ENCODE data around the gene SLN. TPM values are rescaled to one million over a fixed set of nuclear protein-coding genes. Genes with fewer than 3 reads are reported as not detected.

Gene SLN
- total RNA-seq, 1 donor from 2014 or later = not detected

DNA sequence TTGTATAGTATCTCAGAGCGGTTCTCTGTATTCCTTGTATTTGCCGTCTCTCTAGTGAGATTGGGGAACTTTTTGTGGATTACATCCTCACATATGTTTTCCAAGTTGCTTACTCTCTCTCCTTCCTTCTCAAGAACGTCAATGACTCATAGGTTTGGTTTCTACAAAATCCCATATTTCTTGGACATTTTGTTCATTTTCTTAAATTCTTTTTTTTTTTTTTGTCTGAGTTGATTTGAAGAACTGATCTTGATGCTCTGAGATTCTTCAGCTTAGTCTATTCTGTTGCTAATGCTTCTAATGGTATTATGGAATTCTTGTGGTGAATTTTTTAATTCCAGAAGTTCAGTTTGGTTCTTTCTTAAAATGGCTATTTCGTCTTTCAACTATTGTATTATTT lies 28.4 kb upstream of the SLN start:
- intact Hi-C loops (cut with micrococcal nuclease) = loop anchor here (2.0 kb wide), 1 partner anchor 31 kb away; no protein-coding TSS in a partner anchor
- Mint-ChIP-seq H3K36me3 (ENCODE audit: low read depth) (no peaks in the 10 kb centered on the region), H3K27me3 (ENCODE audit: insufficient read depth) (peaks cover 8% of the 10 kb centered on the region), H3K9me3 (no peaks in the 10 kb centered on the region), H3K4me1 (ENCODE audit: low read depth) (no peaks in the 10 kb centered on the region), H3K4me3 (no peak overlapping the region), H3K27ac (no peak overlapping the region)
- DNase-seq (ENCODE audit: low spot score) = no peak

DNA sequence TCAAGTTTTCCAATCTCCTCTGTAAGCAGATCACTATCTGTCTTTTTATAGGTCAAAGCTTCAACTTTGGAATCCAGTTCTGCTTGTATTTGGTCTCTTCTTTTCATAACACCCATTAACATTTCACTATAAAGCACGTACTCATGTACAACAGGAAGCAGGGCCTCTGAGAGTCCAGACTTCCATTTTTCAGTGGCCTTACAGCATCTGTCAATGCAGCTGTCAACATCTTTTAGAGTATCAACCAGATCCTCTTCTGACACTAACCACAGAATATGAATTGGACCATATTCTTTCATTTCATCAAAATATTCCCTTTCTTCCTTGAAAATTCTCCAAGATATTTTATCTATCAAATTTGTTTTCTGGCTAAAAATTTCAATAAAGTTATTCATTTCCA lies 24.7 kb upstream of the SLN start:
- no peak overlapping the region for H3K27ac Mint-ChIP-seq

DNA sequence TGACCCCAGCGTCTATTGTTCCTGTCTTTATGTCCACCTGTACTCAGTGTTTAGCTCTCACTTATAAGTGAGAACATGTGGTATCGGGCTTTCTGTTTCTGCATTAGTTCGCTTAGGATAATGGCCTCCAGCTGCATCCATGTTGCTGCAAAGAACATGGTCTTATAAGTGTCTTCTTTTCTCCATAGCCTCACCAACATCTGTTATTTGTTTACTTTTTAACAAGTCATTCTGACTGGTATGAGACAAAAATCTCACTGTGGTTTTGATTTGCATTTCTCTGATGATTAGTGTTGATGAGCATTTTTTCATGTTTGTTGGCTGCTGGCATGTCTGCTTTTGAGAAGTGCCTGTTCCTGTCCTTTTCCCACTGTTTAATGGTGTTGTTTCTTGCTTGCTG lies 21.7 kb upstream of the SLN start:
- Mint-ChIP-seq H3K36me3 (ENCODE audit: low read depth) (no peaks in the 10 kb centered on the region), H3K9me3 (no peaks in the 10 kb centered on the region), H3K27ac (no peak overlapping the region), H3K4me3 (no peak overlapping the region), H3K27me3 (ENCODE audit: insufficient read depth) (peaks cover 8% of the 10 kb centered on the region), H3K4me1 (ENCODE audit: low read depth) (no peaks in the 10 kb centered on the region)
- no peak for DNase-seq (ENCODE audit: low spot score)
- intact Hi-C loops (cut with micrococcal nuclease) = no loop called here

More for the DNA sequence above, 24.7 kb upstream of the SLN start:
- H3K9me3 Mint-ChIP-seq = no peaks in the 10 kb centered on the region
- H3K36me3 Mint-ChIP-seq (ENCODE audit: low read depth) = no peaks in the 10 kb centered on the region
- no peaks in the 10 kb centered on the region for H3K4me1 Mint-ChIP-seq (ENCODE audit: low read depth)
- intact Hi-C loops (cut with micrococcal nuclease) = no loop called here
- no peak overlapping the region for H3K4me3 Mint-ChIP-seq
- peaks cover 12% of the 10 kb centered on the region for H3K27me3 Mint-ChIP-seq (ENCODE audit: insufficient read depth)
- DNase-seq (ENCODE audit: low spot score) = no peak

DNA sequence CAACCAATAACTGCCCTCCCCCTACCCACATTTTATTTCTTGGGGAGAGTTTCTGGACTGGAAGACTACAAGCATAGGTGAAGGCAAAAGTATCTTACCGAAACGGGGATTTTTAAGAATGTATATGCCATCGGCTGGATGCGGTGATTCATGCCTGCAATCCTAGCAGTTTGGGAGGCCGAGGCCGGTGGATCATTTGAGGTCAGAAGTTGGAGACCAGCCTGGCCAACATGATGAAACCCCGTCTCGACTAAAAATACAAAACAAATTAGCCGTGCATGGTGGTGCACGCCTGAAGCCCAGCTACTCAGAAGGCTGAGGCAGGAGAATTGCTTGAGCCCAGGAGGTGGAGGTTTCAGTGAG lies 20.8 kb upstream of the SLN start:
- Mint-ChIP-seq H3K36me3 (ENCODE audit: low read depth) (no peaks in the 10 kb centered on the region), H3K9me3 (no peaks in the 10 kb centered on the region), H3K4me1 (ENCODE audit: low read depth) (no peaks in the 10 kb centered on the region)

DNA sequence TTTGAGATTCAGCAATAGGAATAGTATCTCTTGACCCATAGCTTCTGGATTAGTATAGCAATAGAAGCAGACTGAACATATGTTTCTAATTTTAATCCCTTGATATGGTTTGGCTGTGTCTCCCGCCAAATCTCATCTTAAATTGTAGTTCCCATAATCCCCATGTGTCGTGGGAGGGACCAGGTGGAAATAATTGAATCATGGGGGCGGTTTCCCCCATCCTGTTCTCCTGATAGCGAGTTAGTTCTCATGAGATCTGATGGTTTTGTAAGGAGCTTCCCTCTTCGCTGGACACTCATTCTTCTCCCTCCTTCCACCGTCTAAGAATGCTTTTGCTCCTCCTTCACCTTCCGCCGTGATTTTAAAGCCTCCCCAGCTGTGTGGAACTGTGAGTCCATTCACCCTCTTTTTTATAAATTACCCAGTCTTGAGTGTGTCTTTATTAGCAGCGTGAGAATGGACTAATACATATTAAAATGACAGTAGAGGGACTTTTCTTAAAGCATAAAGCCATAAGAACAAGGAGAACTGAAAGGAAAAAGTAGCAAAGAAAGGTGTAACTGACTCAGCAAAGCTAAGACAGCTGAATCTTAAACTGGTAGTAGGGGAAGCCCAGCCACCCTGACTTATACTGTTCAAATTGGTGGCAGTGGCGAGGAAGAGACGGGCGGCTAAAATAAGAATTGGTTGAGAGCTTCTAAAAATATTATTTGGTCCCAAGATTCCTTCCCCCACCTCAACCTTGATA lies 20.3 kb upstream of the SLN start:
- H3K4me3 Mint-ChIP-seq = no peak overlapping the region
- no peaks in the 10 kb centered on the region for H3K36me3 Mint-ChIP-seq (ENCODE audit: low read depth)
- peaks cover 15% of the 10 kb centered on the region for H3K27me3 Mint-ChIP-seq (ENCODE audit: insufficient read depth)
- H3K4me1 Mint-ChIP-seq (ENCODE audit: low read depth) = no peaks in the 10 kb centered on the region
- no peak overlapping the region for H3K27ac Mint-ChIP-seq
- no peaks in the 10 kb centered on the region for H3K9me3 Mint-ChIP-seq
- intact Hi-C loops (cut with micrococcal nuclease) = no loop called here
- no peak for DNase-seq (ENCODE audit: low spot score)

More for the DNA sequence above, 20.8 kb upstream of the SLN start:
- Mint-ChIP-seq H3K27ac (no peak overlapping the region), H3K4me3 (no peak overlapping the region), H3K27me3 (ENCODE audit: insufficient read depth) (peaks cover 10% of the 10 kb centered on the region)
- intact Hi-C loops (cut with micrococcal nuclease) = no loop called here
- DNase-seq (ENCODE audit: low spot score) = no peak

DNA sequence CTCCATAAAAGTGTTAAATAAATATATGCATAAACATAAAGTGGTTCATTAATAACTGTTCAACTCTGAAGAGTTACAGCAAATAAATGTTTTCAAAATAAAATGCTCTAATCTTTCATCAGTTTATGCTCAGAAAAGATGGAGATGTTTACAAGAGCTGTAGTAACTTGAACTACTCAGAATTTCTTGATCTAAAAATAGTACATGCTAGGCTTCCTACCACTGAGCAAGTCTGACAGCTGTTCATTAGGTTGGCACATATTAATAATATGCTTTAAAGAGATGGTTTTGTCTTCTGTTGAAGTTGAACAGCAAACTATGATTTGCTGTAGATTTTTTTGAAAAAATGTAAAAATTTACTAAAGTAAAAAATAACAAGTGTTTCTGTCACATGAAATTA lies 10.8 kb upstream of the SLN start:
- H3K27me3 Mint-ChIP-seq (ENCODE audit: insufficient read depth) = peaks cover 13% of the 10 kb centered on the region
- no peaks in the 10 kb centered on the region for H3K36me3 Mint-ChIP-seq (ENCODE audit: low read depth)
- intact Hi-C loops (cut with micrococcal nuclease) = no loop called here
- H3K4me1 Mint-ChIP-seq (ENCODE audit: low read depth) = no peaks in the 10 kb centered on the region
- no peaks in the 10 kb centered on the region for H3K9me3 Mint-ChIP-seq
- H3K27ac Mint-ChIP-seq = no peak overlapping the region
- H3K4me3 Mint-ChIP-seq = no peak overlapping the region
- DNase-seq (ENCODE audit: low spot score) = no peak

DNA sequence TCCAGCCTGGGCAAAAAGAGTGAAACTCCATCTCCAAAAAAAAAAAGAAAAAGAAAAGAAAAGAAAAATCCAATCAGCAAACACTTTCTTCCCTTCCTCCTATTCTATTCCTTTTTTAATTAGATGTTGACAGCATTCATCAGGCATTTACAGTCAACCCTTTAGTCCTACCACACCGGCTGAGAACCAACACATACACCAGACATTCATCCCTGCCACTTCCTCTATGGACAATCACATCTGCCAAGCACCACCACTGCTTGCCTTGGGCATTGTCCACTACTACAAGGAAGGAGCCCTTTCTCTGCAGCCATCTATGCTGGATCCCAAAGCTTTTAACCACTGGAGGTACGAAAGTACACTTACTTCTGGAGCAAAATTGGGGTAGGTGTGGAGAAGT lies 9.4 kb upstream of the SLN start:
- Mint-ChIP-seq H3K27ac (no peak overlapping the region), H3K4me1 (ENCODE audit: low read depth) (no peaks in the 10 kb centered on the region), H3K9me3 (no peaks in the 10 kb centered on the region), H3K27me3 (ENCODE audit: insufficient read depth) (peaks cover 6% of the 10 kb centered on the region), H3K36me3 (ENCODE audit: low read depth) (no peaks in the 10 kb centered on the region), H3K4me3 (no peak overlapping the region)
- no peak for DNase-seq (ENCODE audit: low spot score)
- intact Hi-C loops (cut with micrococcal nuclease) = no loop called here

DNA sequence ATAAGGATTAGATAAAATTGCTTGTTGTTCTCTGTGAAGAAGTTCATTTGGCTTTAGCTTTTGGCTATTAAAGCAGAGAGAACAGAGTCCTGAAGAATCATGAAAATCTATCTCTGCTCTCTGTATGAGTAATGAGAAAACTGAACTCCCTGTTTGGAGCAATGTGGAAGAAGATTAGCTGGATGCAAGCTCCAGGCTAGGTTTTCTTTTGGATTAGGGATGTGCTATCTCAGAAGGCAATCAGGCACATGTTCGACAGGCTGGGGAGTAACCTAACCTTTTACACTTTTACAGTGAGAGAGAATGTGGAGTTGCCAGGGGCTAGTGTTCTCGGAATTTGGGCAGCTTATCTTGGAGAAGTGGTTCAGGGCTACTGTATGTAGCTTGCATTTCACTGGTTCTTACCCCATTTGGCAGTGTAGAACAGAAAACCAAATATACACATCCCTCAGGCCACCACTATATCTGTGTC lies 8.5 kb upstream of the SLN start:
- Mint-ChIP-seq H3K36me3 (ENCODE audit: low read depth) (no peaks in the 10 kb centered on the region), H3K4me1 (ENCODE audit: low read depth) (no peaks in the 10 kb centered on the region), H3K27me3 (ENCODE audit: insufficient read depth) (peaks cover 8% of the 10 kb centered on the region), H3K27ac (no peak overlapping the region), H3K9me3 (no peaks in the 10 kb centered on the region), H3K4me3 (no peak overlapping the region)
- no peak for DNase-seq (ENCODE audit: low spot score)
- intact Hi-C loops (cut with micrococcal nuclease) = no loop called here

DNA sequence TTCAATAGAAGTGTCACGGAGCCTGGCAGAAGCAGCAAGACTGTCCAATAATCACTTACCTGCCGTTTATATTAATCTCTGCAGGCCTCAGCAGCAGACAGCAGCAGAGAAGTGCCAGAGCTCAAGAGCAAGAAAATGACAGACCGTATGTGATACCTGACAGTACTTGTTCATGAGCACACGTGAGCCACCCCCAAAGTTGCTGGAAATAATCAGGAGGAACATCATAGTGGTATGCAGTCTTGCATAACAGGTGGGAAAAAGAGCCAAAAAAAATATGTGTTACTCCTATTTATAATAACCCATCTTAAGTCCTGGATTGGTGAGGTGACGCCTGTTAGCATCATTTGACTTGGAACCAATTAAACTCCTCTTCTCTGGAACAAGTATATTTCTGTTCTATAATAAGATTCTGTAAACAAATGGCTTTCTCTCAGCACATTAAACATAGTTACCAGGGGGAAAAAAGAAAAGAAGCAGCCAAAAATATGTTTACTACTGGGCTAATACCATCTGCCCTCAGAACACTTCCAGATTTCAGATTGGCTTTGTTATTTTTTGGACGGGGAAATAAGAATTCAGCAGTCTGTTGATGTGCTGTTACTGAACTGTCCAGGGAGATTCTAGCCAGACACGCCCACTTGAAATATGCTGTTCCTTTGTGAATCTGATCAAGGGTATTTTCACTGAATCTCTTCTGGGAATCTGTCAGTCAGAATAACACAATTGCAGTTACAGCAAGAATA lies 7.9 kb upstream of the SLN start:
- Mint-ChIP-seq H3K36me3 (ENCODE audit: low read depth) (no peaks in the 10 kb centered on the region), H3K9me3 (no peaks in the 10 kb centered on the region), H3K27me3 (ENCODE audit: insufficient read depth) (peaks cover 8% of the 10 kb centered on the region), H3K4me3 (no peak overlapping the region), H3K27ac (no peak overlapping the region), H3K4me1 (ENCODE audit: low read depth) (no peaks in the 10 kb centered on the region)
- DNase-seq (ENCODE audit: low spot score) = no peak
- intact Hi-C loops (cut with micrococcal nuclease) = no loop called here

DNA sequence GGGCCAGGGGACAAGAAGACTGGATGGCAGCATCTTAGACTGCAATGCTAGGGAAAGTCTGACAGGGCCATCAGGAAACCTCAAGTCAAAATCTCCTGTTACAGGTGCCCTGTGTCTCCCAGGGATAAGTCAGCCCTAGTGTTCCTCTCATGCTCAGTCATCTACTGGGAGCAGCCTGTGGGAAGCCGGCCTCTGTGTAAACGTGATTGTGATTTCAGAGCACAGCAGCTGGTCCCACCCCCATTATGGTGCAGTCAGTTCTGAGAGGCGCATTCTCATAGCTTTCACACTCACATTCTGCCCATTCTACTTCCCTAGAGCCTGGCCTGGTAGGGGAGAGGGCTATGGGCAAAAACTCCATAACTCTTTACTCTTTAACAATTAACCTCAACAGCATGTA lies 7.2 kb upstream of the SLN start:
- Mint-ChIP-seq H3K36me3 (ENCODE audit: low read depth) (no peaks in the 10 kb centered on the region), H3K4me3 (no peak overlapping the region), H3K9me3 (no peaks in the 10 kb centered on the region), H3K4me1 (ENCODE audit: low read depth) (no peaks in the 10 kb centered on the region), H3K27ac (no peak overlapping the region), H3K27me3 (ENCODE audit: insufficient read depth) (peaks cover 3% of the 10 kb centered on the region)
- no peak for DNase-seq (ENCODE audit: low spot score)
- intact Hi-C loops (cut with micrococcal nuclease) = no loop called here

DNA sequence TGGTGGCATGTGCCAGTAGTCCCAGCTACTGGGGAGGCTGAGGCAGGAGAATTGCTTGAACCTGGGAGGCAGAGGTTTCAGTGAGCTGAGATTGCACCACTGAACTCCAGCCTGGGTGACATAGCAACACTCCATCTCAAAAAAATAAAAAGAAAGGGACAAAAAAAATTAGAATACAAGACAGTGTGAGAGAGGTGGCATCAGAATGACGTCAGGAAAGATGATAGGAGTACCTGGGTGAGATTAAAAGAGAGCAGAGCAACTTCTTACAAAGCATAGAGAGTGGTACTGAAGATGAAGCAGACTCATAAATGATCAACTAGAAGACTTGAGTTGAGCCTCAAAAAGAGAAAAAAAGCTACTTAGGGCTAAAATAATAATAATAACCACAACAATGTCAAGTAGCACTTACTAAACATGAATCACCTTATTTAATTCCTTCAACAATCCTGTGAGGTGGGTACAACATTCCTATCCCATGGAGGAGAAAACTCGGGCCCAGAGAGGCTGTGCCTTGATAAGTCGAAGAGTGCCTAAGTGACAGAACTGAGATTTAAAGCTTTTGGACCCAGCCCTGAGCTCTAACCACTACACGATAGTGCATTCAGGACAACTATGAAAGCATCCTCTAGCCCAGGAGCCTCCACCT lies 5.2 kb upstream of the SLN start:
- no peaks in the 10 kb centered on the region for H3K4me1 Mint-ChIP-seq (ENCODE audit: low read depth)
- H3K9me3 Mint-ChIP-seq = no peaks in the 10 kb centered on the region
- H3K36me3 Mint-ChIP-seq (ENCODE audit: low read depth) = no peaks in the 10 kb centered on the region
- H3K4me3 Mint-ChIP-seq = no peak overlapping the region
- intact Hi-C loops (cut with micrococcal nuclease) = no loop called here
- H3K27me3 Mint-ChIP-seq (ENCODE audit: insufficient read depth) = peaks cover 7% of the 10 kb centered on the region
- H3K27ac Mint-ChIP-seq = no peak overlapping the region
- DNase-seq (ENCODE audit: low spot score) = no peak

DNA sequence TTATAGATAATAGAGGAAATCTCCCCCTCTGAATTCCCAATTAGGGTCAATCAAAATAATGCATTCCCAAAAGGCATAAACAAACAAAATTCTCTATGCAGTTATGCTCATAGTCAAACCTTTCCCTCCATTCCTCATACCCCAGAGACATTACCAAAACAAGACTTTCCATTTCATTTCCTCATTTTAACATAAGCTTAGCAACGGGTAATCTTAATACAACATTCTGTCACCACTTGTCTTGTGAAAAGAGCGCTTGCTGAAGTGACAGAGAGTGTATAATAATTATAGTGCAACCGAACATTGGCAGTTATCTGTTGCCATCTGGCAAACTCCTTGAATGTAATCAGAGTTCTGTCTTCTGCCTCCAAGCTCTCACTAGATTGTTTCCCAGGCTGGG lies 1.2 kb upstream of the SLN start:
- intact Hi-C loops (cut with micrococcal nuclease) = no loop called here
- DNase-seq (ENCODE audit: low spot score) = no peak

DNA sequence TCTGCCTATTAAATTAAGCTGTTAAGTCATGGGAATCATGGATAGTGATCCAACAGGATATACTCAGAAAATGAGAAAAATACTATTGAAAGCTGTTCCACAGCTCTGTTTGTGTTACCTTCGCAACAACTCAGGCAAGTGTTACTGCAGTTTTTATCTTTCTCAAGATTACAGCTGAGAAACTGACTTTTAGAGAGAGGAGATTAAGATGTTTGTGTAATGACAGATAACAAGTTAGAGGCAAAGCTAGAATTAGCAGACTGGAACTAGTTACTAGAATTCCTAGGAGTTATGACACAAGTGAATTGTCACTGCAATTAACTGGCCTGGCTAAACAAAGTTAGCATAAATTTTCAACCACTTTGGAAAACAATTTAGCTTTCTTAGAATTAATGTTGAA lies 1.6 kb downstream of the SLN start:
- Mint-ChIP-seq H3K4me1 (ENCODE audit: low read depth) (no peaks in the 10 kb centered on the region), H3K27me3 (ENCODE audit: insufficient read depth) (peaks cover 17% of the 10 kb centered on the region), H3K9me3 (no peaks in the 10 kb centered on the region), H3K36me3 (ENCODE audit: low read depth) (no peaks in the 10 kb centered on the region), H3K4me3 (no peak overlapping the region), H3K27ac (no peak overlapping the region)
- DNase-seq (ENCODE audit: low spot score) = no peak
- intact Hi-C loops (cut with micrococcal nuclease) = no loop called here

More for the DNA sequence above, 1.2 kb upstream of the SLN start:
- Mint-ChIP-seq H3K9me3 (no peaks in the 10 kb centered on the region), H3K4me1 (ENCODE audit: low read depth) (no peaks in the 10 kb centered on the region), H3K36me3 (ENCODE audit: low read depth) (no peaks in the 10 kb centered on the region), H3K4me3 (no peak overlapping the region), H3K27ac (no peak overlapping the region), H3K27me3 (ENCODE audit: insufficient read depth) (peaks cover 13% of the 10 kb centered on the region)

All from activated T-helper 1 cell treated with anti-CD3 and anti-CD28 coated beads, Interleukin-12 subunit alpha, Interleukin-12 subunit beta, Interleukin-2, Interleukin-4 antibody, amounts not matched to agents 30 ng/mL and 10 ng/mL and 1 ng/mL, durations not matched to agents 14 hours and 24 hours and 36 hours (primary cell).